Skeletal muscle cell (primary cell): ENCODE measurements around the gene LEUTX.
"Not testable (repeated sequence)": the region's sequence is repeated elsewhere in the genome, so short reads cannot be mapped to it uniquely, and the experiment has no call there.

Source experiments
- DNase-seq: peaks from one replicate; pipeline ENCODE4 v3.0.0-alpha.2; 2010; ENCODE audit warnings: low read depth
- H3K4me3 ChIP-seq: 2 replicates; pipeline ENCODE4 v1.5.1; 2011; ENCODE audit warnings: low read depth, mild to moderate bottlenecking, control low read depth, low read length, moderate library complexity

The LEUTX gene

DNA sequence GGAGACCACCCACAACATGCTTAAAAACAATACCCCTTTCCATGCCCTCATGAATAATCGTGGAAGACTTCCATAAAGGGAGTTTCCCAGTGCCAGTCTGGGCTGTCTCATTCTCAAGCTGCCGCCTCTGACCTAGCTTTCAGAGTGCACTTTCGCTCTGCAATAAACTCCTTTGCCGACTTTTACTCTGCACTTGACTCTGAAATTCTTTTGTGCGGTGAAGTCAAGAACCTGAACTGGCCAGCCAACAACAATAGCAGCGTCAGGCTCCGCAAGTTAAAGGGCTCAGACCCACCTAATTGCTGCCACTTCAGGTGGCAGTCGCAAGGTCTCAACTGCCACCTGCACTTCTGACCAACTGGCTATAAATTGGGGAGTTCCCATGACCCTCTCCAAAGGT is 10.3 kb upstream of the LEUTX start:
- DNase-seq = no peak
- no peak overlapping the region for H3K4me3 ChIP-seq

DNA sequence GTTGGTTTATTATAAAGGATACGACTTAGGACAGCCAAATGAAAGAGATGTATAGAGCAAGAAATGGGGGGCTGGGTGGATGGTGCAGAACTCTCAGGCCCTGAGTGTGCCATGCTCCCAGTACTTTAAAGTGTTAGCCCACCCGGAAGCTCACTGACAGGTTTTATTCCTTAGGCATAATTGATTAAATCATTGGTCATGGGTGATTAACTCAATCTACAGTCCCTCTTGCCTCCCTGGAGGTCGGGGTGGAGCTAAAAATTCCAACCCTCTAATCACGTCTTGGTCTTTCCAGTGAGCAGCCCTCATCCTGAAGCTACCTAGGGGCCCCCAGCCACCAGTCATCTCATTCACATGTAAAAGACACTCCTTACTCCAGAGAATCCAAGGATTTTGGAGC is 9.9 kb upstream of the LEUTX start:
- DNase-seq = no peak
- no peak overlapping the region for H3K4me3 ChIP-seq

DNA sequence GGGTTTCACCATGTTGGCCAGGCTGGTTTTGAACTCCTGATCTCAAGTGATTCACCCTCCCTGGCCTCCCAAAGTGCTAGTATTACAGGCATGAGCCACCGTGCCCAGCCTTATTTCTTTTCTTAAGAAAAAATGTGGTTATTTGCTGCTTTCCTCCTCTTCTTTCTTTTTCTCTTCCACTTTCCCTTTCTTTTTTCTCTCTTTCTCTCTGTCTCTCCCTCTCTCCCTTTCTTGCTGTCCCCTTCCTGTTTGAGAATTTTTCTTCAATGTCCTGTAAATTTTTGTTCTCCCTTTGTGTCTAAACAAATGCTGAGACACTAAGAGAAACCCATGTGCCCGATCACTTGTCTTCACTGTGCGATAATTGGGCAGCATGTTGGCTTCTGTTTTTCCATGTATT is 2.2 kb downstream of the LEUTX start:
- H3K4me3 ChIP-seq = no peak overlapping the region
- no peak for DNase-seq

GRCh38 chr19:39788244-39788643 is 9.6 kb downstream of the LEUTX start:
- DNase-seq = no peak
- H3K4me3 ChIP-seq = no peak overlapping the region

DNA sequence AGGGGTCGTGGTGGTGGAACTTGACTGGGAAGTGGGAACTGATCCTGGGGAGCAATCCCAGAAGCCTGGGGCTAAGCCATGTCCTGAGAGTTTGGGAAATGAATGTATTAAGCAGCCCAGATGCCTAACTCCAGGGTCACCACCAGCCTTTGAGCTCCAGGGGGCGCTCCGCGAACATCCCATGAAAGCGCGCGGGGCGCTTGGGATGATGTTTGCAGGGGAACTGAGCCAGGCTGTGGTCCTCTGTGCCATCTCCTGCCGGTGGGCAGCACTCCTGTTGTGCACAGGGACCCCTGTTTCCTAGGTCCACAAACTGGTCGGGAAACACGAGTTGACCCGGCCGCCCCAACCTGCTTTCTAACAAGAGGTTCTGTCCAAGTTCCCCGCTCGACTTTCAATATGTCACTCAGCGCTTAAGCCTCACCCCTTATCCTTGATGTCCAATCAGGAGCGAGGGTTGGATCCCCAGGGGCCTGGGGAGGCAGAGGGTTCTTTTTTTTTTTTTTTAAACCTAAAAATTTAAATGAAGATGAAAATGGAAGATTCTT is 14.4 kb downstream of the LEUTX start:
- H3K4me3 ChIP-seq = peak overlapping the region; percentile 51
- DNase-seq = peak; percentile 43

- H3K4me3 ChIP-seq = no peak overlapping the region
- DNase-seq = no peak
These were observed 16.3 kb downstream of the LEUTX start for GRCh38 chr19:39795001-39795400.

DNA sequence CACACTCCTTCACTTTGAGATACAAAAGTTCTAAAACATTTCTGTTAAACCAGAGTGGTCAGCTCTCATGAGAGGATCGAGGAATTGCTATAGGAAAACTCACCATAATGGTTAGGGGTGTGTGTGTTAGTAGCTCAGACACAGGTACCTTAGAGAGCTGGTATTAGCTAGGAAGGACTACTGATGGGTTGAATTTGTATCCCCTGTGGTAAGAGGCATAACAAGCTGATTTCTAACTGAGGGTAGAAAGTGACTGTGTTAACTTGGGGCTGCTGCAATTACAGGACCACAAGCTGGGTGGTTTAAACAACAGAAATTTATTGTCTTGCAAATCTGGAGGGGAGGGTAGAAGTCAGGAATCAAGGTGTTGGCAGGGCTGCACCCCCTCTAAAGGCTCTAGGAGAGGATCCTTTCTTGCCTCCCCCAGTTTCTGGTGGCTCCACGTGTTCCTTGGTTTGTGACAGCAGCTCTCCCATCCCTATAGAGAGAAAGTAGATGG is 17.4 kb downstream of the LEUTX start:
- no peak for DNase-seq
- no peak overlapping the region for H3K4me3 ChIP-seq

DNA sequence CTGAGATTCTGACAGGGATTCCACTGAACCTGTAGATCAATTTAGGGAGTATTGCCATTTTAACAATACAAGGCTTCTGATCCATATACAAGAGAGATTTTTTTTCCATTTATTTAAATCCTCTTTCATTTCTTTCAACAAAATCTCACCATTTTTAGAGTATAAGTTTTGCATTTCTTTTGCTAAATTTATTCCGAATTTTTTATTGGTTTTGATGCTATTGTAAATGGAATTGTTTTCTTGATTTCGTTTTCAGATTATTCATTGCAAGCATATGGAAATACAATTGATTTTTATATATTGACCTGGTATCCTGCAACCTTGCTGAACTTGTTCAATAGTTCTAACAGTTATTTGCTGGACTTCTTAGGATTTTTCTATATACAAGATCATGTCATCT is 18.4 kb downstream of the LEUTX start:
- no peak overlapping the region for H3K4me3 ChIP-seq
- DNase-seq = no peak

- DNase-seq = no peak
- H3K4me3 ChIP-seq = no peak overlapping the region
These were observed 24.3 kb downstream of the LEUTX start for GRCh38 chr19:39802958-39803357.

DNA sequence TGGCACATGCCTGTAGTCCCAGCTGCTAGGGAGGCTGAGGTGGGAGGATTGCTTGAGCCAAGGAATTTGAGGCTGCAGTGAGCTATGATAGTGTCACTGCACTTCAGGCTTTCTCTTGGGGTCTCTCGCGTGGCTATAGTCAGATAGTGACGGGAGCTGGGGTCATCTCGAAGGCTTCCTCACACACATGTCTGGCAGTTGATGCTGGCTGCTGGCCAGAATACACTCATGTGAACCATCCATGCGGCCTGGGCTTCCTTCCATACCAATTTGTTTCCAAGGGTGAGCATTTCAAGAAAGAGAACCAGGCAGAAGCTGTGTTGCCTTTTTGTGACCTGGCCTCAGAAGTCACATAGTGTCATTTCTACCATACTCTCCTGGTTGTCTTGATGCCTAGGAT is 26.4 kb downstream of the LEUTX start:
- H3K4me3 ChIP-seq = no peak overlapping the region
- DNase-seq = no peak

DNA sequence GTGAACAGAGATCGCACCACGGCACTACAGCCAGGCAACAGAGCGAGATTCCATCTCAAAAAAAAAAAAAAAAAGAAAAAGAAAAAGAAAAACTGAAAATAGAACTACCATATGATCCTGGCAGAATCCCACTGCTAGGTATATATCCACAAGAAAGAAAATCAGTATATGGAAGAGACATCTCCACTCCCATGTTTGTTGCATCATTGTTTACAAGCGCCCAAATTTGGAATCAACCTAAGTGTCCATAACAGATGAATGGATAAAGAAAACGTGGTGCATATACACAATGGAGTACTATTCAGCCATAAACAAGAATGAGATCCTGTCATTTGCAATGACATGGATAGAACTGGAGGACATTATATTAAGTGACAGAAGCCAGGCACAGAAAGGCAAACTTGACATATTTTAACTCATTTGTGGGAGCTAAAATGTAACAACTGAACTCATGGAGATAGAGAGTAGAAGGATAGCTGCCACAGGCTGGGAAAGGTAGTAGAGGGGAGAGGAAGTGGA is 29.3 kb downstream of the LEUTX start:
- no peak for DNase-seq
- no peak overlapping the region for H3K4me3 ChIP-seq

DNA sequence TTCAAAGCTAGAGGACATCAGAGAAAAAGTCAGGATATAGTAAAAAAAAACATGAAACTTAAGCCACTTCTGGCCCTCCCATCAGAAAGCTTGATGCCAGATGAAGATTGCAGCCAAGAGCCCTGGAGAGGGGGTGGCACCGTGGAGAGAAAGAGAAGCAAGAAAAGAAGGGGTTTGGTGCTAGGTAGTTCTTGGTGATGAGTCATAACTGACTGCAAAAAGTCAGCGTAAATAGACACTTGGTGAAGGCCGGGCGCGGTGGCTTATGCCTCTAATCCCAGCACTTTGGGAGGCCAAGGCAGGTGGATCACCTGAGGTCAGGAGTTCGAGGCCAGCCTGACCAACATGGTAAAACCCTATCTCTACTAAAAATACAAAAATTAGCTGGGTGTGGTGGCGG is 30.0 kb downstream of the LEUTX start:
- not testable (repeated sequence) for DNase-seq, H3K4me3 ChIP-seq

- no peak for DNase-seq
These were observed 30.7 kb downstream of the LEUTX start for GRCh38 chr19:39809368-39809767.

GRCh38 chr19:39810424-39810823 is 31.8 kb downstream of the LEUTX start:
- no peak overlapping the region for H3K4me3 ChIP-seq
- no peak for DNase-seq

More at GRCh38 chr19:39809368-39809767, 30.7 kb downstream of the LEUTX start:
- H3K4me3 ChIP-seq = no peak overlapping the region

DNA sequence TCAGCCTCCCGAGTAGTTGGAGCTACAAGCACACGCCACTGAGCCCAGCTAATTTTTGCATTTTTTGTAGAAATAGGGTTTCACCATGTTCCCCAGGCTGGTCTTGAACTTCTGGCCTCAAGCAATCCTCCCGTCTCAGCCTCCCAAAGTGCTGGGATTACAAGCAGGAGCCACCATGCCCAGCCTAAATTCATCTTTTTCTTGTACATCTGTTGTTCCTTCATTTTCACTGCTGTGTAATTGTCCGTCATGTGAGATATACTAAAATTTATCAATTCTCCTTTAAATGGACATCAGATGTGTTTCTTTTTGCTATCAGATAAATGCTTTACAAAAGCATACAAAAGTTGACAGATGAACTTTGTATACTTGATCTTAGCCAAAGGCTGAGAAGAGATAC is 32.4 kb downstream of the LEUTX start:
- no peak overlapping the region for H3K4me3 ChIP-seq
- no peak for DNase-seq

DNA sequence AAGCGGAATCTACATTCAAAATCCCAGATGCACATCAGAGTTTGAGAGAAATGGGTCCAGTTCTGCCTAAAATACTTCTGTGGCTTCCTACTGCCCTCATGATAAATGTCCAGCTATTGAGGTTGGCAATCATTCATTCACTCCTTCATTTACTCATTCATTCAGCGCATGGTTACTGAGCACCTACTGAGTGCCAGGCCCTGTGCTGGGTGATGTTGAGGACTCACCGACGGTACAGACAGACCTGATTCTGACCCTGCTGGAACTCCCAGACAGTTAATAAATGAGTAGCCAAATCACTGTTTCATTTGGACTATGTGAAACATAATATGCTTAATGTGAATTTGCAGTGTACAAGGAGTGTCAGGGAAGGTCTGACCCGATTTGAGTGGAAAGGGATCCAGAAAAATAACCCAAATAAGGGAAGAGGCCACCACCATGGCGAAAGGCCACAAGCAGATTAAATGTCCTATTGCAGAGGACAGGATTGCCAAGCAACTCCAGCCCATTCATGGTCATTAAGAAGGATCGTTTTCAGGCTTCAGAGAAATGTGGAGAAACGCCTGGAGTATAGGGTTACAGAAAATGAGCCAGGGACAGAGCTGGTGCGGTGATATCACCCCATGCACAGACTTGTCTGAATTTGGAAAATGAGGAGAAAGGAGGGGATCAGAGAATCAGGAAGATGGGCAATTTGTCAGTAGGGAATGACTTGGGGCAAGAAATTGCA is 34.8 kb downstream of the LEUTX start:
- DNase-seq = no peak
- H3K4me3 ChIP-seq = no peak overlapping the region

- DNase-seq, H3K4me3 ChIP-seq: not testable (repeated sequence)
These were observed 35.5 kb downstream of the LEUTX start for GRCh38 chr19:39814111-39814510.

- no peak overlapping the region for H3K4me3 ChIP-seq
- no peak for DNase-seq
These were observed 35.9 kb downstream of the LEUTX start for GRCh38 chr19:39814595-39814994.

DNA sequence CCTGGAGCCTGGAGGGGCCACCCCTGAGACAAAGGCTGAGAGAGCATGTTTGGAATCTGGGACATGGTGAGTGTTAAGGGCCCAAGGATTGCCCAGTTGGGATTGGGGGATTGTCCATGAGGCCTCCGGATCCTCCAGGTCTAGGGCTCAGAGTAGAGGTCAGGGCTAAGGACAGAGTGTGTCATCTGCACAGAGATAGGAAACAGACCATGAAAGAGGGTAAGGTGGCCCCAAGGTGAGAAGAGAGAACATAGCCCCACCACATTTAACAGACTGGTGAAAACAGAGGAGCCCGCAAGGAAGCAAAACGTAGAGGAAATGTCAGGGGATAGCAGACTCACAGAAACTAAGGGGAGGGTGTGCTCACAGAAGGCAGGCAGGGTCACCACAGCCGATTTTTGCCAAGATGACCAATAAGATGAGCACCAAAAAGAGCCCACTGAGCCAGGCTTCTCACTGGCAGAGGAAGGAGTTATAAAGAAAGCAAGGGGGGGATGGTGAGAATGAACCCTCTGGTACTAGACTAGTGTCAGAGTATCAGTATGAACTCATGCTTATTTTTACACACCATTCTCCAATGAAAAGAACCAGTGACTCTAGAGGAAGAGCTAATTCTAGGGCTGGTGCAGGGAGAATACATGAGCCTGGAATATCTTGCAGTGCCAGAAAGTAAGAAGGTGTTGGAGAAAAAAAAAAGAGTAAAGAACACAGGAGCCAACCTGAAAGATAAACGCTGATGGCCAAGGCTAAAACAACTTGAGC is 37.8 kb downstream of the LEUTX start:
- H3K4me3 ChIP-seq = no peak overlapping the region
- DNase-seq = no peak

DNA sequence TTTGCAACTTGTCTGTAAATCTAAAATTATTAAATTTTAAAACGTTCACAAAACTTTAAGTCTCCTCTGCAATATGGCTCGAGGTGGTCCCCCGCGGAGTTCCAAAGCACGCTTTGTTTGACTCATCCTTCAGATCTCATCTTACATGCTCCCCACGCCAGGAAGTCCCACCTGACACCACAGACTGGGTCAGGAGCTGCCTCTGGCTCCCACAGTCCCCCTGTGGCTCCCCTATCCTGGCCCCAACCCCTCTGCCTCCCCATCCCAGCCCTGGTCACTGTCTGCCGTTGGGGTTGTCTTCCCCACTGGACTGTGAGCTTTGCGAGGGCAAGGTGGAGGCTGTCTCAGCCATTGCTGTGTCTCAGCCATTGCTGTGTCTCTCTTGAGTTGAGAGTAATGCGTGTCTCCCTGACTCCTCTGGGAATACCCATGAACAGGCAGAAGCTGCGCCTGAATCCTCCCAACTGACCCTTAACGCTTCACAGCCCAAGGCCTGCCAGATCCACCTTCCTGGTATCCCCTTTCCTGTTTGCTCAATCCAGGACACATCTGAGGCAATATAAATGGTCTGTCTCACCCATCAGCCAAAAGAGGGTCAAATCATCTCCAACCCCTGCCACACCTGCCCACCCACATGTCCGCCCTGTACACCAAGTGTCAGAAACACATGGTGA is 39.4 kb downstream of the LEUTX start:
- no peak overlapping the region for H3K4me3 ChIP-seq
- DNase-seq = no peak
